Type B pancreatic cell (in vitro differentiated cells): Measurements from ENCODE around the gene CDK17. TPM values are rescaled to one million over a fixed set of nuclear protein-coding genes. Genes with fewer than 3 reads are reported as not detected.

Experiments
- DNase-seq: peaks from one replicate; pipeline ENCODE4 v3.0.0; 2021; ENCODE audit warnings: mixed read lengths; ENCODE audit not compliant: unreplicated experiment; ENCODE audit errors: extremely low spot score
- H3K27ac Mint-ChIP-seq: 2 replicates; pipeline ENCODE4 v1.8.0; 2021; ENCODE audit warnings: mild to moderate bottlenecking, mixed read lengths
- H3K27me3 Mint-ChIP-seq: 2 replicates; pipeline ENCODE4 v1.8.0; 2021; ENCODE audit warnings: mixed read lengths
- H3K36me3 Mint-ChIP-seq: 2 replicates; pipeline ENCODE4 v1.8.0; 2021; ENCODE audit warnings: mixed read lengths
- H3K4me1 Mint-ChIP-seq: one replicate; pipeline ENCODE4 v1.8.0; 2021; ENCODE audit warnings: mixed read lengths; ENCODE audit not compliant: unreplicated experiment
- H3K4me3 Mint-ChIP-seq: 2 replicates; pipeline ENCODE4 v1.8.0; 2021; ENCODE audit warnings: mild to moderate bottlenecking, mixed read lengths
- H3K9me3 Mint-ChIP-seq: 2 replicates; pipeline ENCODE4 v1.8.0; 2021; ENCODE audit warnings: mixed read lengths
- total RNA-seq: library from RNA; stranded (reverse); gene quantifications from 2 replicates; pipeline ENCODE4 v1.2.1, GENCODE V29; 2021; ENCODE audit warnings: low replicate concordance
- TF ChIP-seq, protein P1 (sequence below): fragments of 200-600 bp; sonication (generic); conservative IDR thresholded peaks from 2 replicates; pipeline ENCODE4 v1.5.0; 2021; ENCODE audit warnings: antibody characterized with exemption, mild to moderate bottlenecking

The CDK17 gene
- total RNA-seq, 1 donor from 2014 or later = 25.2 TPM

DNA sequence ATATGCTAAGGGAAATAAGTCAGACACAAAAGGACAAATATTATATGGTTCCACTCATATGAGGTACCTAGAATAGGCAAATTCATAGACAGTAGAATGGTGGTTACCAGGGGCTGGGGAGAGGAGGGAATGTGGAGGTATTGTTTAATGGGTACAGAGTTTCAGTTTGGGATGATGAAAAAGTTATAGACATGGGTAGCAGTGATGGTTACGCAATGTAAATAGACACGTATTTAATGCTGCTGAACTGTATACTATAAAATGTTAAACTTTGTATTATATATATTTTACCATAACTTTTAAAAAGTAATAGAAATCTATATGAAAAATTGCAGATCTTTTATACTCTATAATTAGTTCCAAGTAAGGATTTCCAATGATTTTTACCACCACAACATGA lies 71.2 kb downstream of the CDK17 start:
- no peak overlapping the region for H3K27ac Mint-ChIP-seq
- H3K4me3 Mint-ChIP-seq = no peak overlapping the region
- H3K36me3 Mint-ChIP-seq = peaks cover 15% of the 10 kb centered on the region
- no peaks in the 10 kb centered on the region for H3K4me1 Mint-ChIP-seq
- TF ChIP-seq, protein P1, sequence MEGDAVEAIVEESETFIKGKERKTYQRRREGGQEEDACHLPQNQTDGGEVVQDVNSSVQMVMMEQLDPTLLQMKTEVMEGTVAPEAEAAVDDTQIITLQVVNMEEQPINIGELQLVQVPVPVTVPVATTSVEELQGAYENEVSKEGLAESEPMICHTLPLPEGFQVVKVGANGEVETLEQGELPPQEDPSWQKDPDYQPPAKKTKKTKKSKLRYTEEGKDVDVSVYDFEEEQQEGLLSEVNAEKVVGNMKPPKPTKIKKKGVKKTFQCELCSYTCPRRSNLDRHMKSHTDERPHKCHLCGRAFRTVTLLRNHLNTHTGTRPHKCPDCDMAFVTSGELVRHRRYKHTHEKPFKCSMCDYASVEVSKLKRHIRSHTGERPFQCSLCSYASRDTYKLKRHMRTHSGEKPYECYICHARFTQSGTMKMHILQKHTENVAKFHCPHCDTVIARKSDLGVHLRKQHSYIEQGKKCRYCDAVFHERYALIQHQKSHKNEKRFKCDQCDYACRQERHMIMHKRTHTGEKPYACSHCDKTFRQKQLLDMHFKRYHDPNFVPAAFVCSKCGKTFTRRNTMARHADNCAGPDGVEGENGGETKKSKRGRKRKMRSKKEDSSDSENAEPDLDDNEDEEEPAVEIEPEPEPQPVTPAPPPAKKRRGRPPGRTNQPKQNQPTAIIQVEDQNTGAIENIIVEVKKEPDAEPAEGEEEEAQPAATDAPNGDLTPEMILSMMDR = no peak
- no peak for DNase-seq
- H3K27me3 Mint-ChIP-seq = no peaks in the 10 kb centered on the region
- no peaks in the 10 kb centered on the region for H3K9me3 Mint-ChIP-seq

DNA sequence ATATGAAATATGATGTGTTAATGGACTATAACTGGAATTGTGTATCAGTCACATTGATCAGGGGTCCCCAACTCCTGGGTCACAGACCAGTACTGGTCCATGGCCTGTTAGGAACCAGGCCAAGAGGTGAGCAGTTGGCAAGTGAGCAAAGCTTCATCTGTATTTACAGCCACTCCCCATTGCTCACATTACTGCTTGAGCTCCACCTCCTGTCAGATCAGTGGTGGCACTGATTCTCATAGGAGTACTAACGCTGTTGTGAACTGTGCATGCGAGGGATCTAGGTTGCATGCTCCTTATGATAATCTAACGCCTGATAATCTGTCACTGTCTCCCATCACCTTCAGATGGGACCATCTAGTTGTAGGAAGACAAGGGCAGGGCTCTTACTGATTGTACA lies 72.3 kb downstream of the CDK17 start:
- H3K4me1 Mint-ChIP-seq = no peaks in the 10 kb centered on the region
- no peak for DNase-seq
- no peaks in the 10 kb centered on the region for H3K27me3 Mint-ChIP-seq
- H3K9me3 Mint-ChIP-seq = no peaks in the 10 kb centered on the region
- TF ChIP-seq, protein P1 = no peak
- H3K4me3 Mint-ChIP-seq = no peak overlapping the region
- H3K27ac Mint-ChIP-seq = no peak overlapping the region
- H3K36me3 Mint-ChIP-seq = peaks cover 22% of the 10 kb centered on the region

DNA sequence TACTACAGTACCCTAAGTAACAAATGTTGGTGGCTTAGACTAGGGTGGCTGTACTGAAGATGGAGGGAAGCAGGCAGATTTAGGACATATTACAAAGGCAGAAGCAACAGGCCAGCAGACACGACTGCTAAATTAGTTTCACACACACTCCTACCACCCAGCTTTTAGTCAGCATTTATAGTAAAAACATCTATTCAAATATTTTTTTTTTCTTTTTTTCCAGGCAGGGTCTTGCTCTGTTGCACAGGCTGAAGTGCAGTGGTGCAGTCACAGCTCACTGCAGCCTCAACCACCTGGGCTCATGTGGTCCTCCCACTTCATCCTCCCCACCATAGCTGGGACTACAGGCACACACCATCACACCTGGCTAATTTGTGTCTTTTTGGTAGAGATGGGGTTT lies 72.9 kb downstream of the CDK17 start:
- TF ChIP-seq, protein P1 = no peak
- H3K36me3 Mint-ChIP-seq = peaks cover 27% of the 10 kb centered on the region
- H3K4me1 Mint-ChIP-seq = no peaks in the 10 kb centered on the region
- H3K4me3 Mint-ChIP-seq = no peak overlapping the region
- no peak for DNase-seq
- no peaks in the 10 kb centered on the region for H3K27me3 Mint-ChIP-seq
- H3K27ac Mint-ChIP-seq = no peak overlapping the region
- H3K9me3 Mint-ChIP-seq = no peaks in the 10 kb centered on the region

DNA sequence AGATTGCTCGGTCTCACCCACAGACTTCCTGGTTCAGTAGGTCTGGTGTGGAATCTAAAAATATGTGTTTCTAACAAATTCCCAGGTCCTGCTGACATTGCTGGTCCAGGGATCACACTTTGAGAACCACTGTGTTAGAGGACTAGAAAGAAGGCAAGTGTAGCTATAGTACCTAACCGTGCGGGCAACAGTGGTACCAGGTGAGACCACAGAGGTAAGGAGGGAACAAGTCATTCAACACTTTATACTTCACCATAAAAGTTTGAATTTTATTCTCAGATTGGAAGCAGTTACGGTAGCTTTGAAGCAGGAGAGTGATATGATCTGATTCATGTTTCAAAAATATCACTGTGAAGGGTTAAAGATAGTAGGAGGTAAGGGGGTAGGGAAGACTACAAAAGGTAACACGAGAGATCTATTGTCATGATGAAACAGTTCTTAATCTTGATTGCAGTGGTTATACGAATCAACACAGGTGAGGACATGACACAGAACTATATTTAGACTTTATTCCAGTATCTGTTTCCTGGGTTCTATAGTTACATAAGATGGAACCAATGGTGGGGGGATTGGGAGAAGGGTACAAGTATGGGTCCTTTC lies 73.5 kb downstream of the CDK17 start:
- no peak overlapping the region for H3K4me3 Mint-ChIP-seq

DNA sequence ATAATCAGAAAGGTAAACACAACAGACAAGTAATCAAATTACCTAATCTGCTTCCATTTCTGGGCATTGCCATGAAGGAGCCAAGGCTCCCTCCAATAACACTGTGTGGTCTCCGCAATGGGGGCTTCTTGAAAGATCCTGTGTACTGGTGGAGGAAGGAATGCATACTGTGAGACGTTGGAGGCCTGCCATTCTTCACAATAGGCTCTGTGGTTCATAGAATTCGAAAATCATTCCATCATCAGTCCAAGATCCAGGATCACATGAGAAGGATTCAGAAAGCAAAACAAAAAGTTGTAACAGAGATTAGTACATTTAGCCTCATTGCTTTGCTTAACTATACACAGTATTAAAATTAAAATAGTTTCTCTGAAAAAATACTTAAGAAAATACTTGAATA lies 76.3 kb downstream of the CDK17 start:
- Mint-ChIP-seq H3K27ac (no peak overlapping the region), H3K9me3 (no peaks in the 10 kb centered on the region), H3K27me3 (no peaks in the 10 kb centered on the region), H3K4me3 (no peak overlapping the region), H3K36me3 (peaks cover 28% of the 10 kb centered on the region), H3K4me1 (no peaks in the 10 kb centered on the region)
- TF ChIP-seq, protein P1 = no peak
- no peak for DNase-seq

More for the DNA sequence above, 73.5 kb downstream of the CDK17 start:
- H3K4me1 Mint-ChIP-seq = no peaks in the 10 kb centered on the region
- peaks cover 34% of the 10 kb centered on the region for H3K36me3 Mint-ChIP-seq
- no peaks in the 10 kb centered on the region for H3K9me3 Mint-ChIP-seq
- DNase-seq = no peak
- no peaks in the 10 kb centered on the region for H3K27me3 Mint-ChIP-seq
- H3K27ac Mint-ChIP-seq = no peak overlapping the region
- TF ChIP-seq, protein P1 = no peak

DNA sequence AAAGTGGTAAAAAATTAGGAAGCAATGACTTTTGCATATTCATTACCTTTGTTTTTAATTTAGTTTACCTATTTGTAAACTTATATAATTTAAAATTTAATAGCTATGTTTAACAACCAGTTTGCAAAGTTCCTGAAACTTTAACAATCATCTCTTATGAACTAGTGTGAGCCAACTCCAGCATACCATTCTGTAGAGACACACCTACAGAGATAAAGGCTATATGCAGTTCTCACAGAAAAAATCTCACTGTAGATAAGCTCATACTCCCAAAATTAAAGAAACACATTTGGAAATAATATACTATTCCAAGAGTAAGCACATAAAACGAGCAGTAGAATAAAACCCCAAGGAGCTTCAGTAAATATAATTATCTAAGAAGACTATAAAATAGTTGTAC lies 77.5 kb downstream of the CDK17 start:
- H3K27ac Mint-ChIP-seq = no peak overlapping the region
- no peaks in the 10 kb centered on the region for H3K9me3 Mint-ChIP-seq
- no peak overlapping the region for H3K4me3 Mint-ChIP-seq

More for the DNA sequence above, 77.5 kb downstream of the CDK17 start:
- Mint-ChIP-seq H3K36me3 (peaks cover 24% of the 10 kb centered on the region), H3K27me3 (no peaks in the 10 kb centered on the region), H3K4me1 (no peaks in the 10 kb centered on the region)
- TF ChIP-seq, protein P1 = no peak
- no peak for DNase-seq
